ENCODE results near the gene STK10.
"Not testable (repeated sequence)": the region's sequence is repeated elsewhere in the genome, so short reads cannot be mapped to it uniquely, and the experiment has no call there.

Gene STK10

GRCh38 chr5:172055996-172056395, 132.0 kb downstream of the STK10 start:
- no peak for DNase-seq (ENCODE audit: low read depth, low spot score)

GRCh38 chr5:172055421-172055820, 132.6 kb downstream of the STK10 start:
- DNase-seq (ENCODE audit: low read depth, low spot score), result no peak

- no peak for DNase-seq (ENCODE audit: low read depth, low spot score)
Observed at GRCh38 chr5:172054611-172055153, 133.3 kb downstream of the STK10 start.

- no peak for DNase-seq (ENCODE audit: low read depth, low spot score)
Observed at GRCh38 chr5:172052450-172053236, 135.4 kb downstream of the STK10 start.

- no peak for DNase-seq (ENCODE audit: low read depth, low spot score)
Observed at GRCh38 chr5:172051643-172052339, 136.2 kb downstream of the STK10 start.

GRCh38 chr5:172050080-172050479, 137.9 kb downstream of the STK10 start:
- DNase-seq (ENCODE audit: low read depth, low spot score), result no peak

- DNase-seq (ENCODE audit: low read depth, low spot score), result no peak
Observed at GRCh38 chr5:172049226-172049796, 138.7 kb downstream of the STK10 start.

- no peak for DNase-seq (ENCODE audit: low read depth, low spot score)
Observed at GRCh38 chr5:172048539-172049101, 139.4 kb downstream of the STK10 start.

GRCh38 chr5:172048170-172048422, 139.9 kb downstream of the STK10 start:
- DNase-seq (ENCODE audit: low read depth, low spot score), result no peak

GRCh38 chr5:172046593-172046992, 141.4 kb downstream of the STK10 start:
- DNase-seq (ENCODE audit: low read depth, low spot score), result no peak

GRCh38 chr5:172045315-172045632, 142.8 kb downstream of the STK10 start:
- DNase-seq (ENCODE audit: low read depth, low spot score), result no peak

GRCh38 chr5:172044631-172045314, 143.3 kb downstream of the STK10 start:
- DNase-seq (ENCODE audit: low read depth, low spot score), result no peak

- DNase-seq (ENCODE audit: low read depth, low spot score), result no peak
Observed at GRCh38 chr5:172043865-172044264, 144.2 kb downstream of the STK10 start.

- no peak for DNase-seq (ENCODE audit: low read depth, low spot score)
Observed at GRCh38 chr5:172042183-172042582, 145.8 kb downstream of the STK10 start.

- no peak for DNase-seq (ENCODE audit: low read depth, low spot score)
Observed at GRCh38 chr5:172038167-172038566, 149.9 kb downstream of the STK10 start.

GRCh38 chr5:172035049-172035448, 153.0 kb downstream of the STK10 start:
- no peak for DNase-seq (ENCODE audit: low read depth, low spot score)

- no peak for DNase-seq (ENCODE audit: low read depth, low spot score)
Observed at GRCh38 chr5:172031894-172032461, 156.0 kb downstream of the STK10 start.

- DNase-seq (ENCODE audit: low read depth, low spot score), result no peak
Observed at GRCh38 chr5:172029876-172030275, 158.1 kb downstream of the STK10 start.

GRCh38 chr5:172028167-172028566, 159.9 kb downstream of the STK10 start:
- DNase-seq (ENCODE audit: low read depth, low spot score), result no peak

GRCh38 chr5:172020110-172020786, 167.8 kb downstream of the STK10 start:
- DNase-seq (ENCODE audit: low read depth, low spot score), result not testable (repeated sequence)

- no peak for DNase-seq (ENCODE audit: low read depth, low spot score)
Observed at GRCh38 chr5:172015346-172015745, 172.7 kb downstream of the STK10 start.

Measured in iPS DF 19.7 (cell line).